HEK293T (cell line): Measurements from ENCODE around the gene SIK3.

Experiments
- CTBP1 ChIP-seq: fragments of 450-650 bp; IDR thresholded peaks from 2 replicates; pipeline ENCODE4 v1.6.1; 2016; ENCODE audit warnings: borderline replicate concordance
- FOXK2 ChIP-seq: fragments of 450-650 bp; IDR thresholded peaks from 2 replicates; pipeline ENCODE4 v1.6.1; 2016; ENCODE audit warnings: mild to moderate bottlenecking
- SUZ12 ChIP-seq: fragments of 450-650 bp; IDR thresholded peaks from 2 replicates; pipeline ENCODE4 v1.6.1; 2016; ENCODE audit warnings: mild to moderate bottlenecking
- TARDBP ChIP-seq: fragments of 450-650 bp; IDR thresholded peaks from 2 replicates; pipeline ENCODE4 v1.6.1; 2016
- ZNF384 ChIP-seq: fragments of 450-650 bp; IDR thresholded peaks from 2 replicates; pipeline ENCODE4 v1.6.1; 2016
- TF ChIP-seq, protein P1 (sequence below): fragments of 450-650 bp; IDR thresholded peaks from 2 replicates; pipeline ENCODE4 v1.6.1; 2016

DNA sequence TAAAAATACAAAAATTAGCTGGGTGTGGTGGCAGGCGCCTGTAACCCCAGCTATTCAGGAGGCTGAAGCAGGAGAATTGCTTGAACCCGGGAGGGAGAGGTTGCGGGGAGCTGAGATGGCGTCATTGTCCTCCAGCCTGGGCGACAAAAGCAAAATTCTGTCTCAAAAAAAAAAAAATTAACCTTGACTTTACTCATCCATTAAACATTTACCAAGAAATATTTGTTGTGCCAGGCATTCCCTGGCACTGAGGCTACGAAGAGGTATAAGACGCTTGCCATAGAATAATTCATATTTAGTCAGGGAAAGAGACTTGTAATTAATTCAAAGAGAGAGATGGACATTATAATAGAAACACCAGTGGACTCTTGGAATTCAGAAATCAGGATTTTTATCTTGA is 32.7 kb upstream of the SIK3 start:
- TF ChIP-seq SUZ12 = no peak
- TF ChIP-seq FOXK2 = no peak
- no peak for TF ChIP-seq TARDBP
- TF ChIP-seq, protein P1, sequence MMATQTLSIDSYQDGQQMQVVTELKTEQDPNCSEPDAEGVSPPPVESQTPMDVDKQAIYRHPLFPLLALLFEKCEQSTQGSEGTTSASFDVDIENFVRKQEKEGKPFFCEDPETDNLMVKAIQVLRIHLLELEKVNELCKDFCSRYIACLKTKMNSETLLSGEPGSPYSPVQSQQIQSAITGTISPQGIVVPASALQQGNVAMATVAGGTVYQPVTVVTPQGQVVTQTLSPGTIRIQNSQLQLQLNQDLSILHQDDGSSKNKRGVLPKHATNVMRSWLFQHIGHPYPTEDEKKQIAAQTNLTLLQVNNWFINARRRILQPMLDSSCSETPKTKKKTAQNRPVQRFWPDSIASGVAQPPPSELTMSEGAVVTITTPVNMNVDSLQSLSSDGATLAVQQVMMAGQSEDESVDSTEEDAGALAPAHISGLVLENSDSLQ = no peak
- TF ChIP-seq CTBP1 = no peak
- TF ChIP-seq ZNF384 = no peak
